Bronchial epithelial cell (primary cell): ENCODE results near the gene RNF145. TPM values are rescaled to one million over a fixed set of nuclear protein-coding genes. Genes with fewer than 3 reads are reported as not detected.
"Not testable (repeated sequence)": the region's sequence is repeated elsewhere in the genome, so short reads cannot be mapped to it uniquely, and the experiment has no call there.

Experiments
- DNase-seq: peaks from one replicate; pipeline ENCODE4 v3.0.0-alpha.2; 2010; ENCODE audit warnings: low read depth
- FAIRE-seq: peaks from 2 replicates; lab custom pipeline; 2011; peaks lifted over from hg19 to GRCh38; lab: Jason Lieb, UNC
- H3K27me3 ChIP-seq: 2 replicates; pipeline ENCODE4 v1.5.1; 2011; ENCODE audit warnings: low read length; ENCODE audit not compliant: control insufficient read depth, insufficient read depth
- H3K36me3 ChIP-seq: 2 replicates; pipeline ENCODE4 v1.5.1; 2011; ENCODE audit warnings: low read length; ENCODE audit not compliant: control insufficient read depth, insufficient read depth
- H3K4me3 ChIP-seq: 2 replicates; pipeline ENCODE4 v1.5.1; 2011; ENCODE audit warnings: mild to moderate bottlenecking, low read depth, low read length, control low read depth
- total RNA-seq: library from RNA; depleted of rRNA; stranded (reverse); fragments of >200 nt; gene quantifications from 2 replicates; pipeline ENCODE4 v1.2.1, GENCODE V29; 2014
- TF ChIP-seq, protein P1 (sequence below): IDR thresholded peaks from 2 replicates; pipeline ENCODE4 v1.5.1; 2011; ENCODE audit warnings: mild to moderate bottlenecking, moderate library complexity, low read length, control low read depth, inconsistent platforms; ENCODE audit not compliant: insufficient read depth, severe bottlenecking

The RNF145 gene
- total RNA-seq, 1 donor from 2014 or later: 84.2 TPM

GRCh38 chr5:159130871-159131270 is 78.5 kb downstream of the RNF145 start:
- TF ChIP-seq, protein P1, sequence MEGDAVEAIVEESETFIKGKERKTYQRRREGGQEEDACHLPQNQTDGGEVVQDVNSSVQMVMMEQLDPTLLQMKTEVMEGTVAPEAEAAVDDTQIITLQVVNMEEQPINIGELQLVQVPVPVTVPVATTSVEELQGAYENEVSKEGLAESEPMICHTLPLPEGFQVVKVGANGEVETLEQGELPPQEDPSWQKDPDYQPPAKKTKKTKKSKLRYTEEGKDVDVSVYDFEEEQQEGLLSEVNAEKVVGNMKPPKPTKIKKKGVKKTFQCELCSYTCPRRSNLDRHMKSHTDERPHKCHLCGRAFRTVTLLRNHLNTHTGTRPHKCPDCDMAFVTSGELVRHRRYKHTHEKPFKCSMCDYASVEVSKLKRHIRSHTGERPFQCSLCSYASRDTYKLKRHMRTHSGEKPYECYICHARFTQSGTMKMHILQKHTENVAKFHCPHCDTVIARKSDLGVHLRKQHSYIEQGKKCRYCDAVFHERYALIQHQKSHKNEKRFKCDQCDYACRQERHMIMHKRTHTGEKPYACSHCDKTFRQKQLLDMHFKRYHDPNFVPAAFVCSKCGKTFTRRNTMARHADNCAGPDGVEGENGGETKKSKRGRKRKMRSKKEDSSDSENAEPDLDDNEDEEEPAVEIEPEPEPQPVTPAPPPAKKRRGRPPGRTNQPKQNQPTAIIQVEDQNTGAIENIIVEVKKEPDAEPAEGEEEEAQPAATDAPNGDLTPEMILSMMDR: no peak
- no peak for DNase-seq
- Histone ChIP-seq H3K4me3 (no peak overlapping the region), H3K36me3 (no peaks in the 10 kb centered on the region), H3K27me3 (peaks cover 3% of the 10 kb centered on the region)
- no peak for FAIRE-seq

DNA sequence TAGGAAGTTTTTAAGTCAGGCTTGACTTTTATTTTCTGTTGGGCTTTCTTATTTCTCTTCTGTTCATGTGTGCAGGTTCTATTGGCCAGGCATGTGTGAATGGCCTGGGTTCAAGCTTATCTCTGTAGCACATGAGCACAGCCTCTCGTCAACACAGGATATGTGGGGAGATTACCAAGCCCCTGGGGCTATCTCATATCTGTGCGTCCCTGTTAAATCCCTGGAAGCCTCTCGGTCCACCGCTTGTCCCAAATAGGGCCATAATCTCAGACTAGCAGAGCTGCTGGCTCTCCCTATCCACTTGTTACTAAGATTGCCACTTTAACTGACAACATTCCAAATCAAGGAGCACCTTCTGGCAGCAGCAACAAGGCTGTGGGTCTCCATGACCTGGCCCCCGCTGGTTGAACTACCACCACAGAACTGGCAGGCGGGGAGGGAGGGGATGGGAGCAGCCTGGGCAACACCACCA is 81.2 kb downstream of the RNF145 start:
- FAIRE-seq (no peak), DNase-seq (no peak)
- H3K4me3 ChIP-seq: no peak overlapping the region
- no peaks in the 10 kb centered on the region for H3K36me3 ChIP-seq
- TF ChIP-seq, protein P1: no peak
- H3K27me3 ChIP-seq: peaks cover 3% of the 10 kb centered on the region

GRCh38 chr5:159123700-159124099 is 85.7 kb downstream of the RNF145 start:
- no peak for FAIRE-seq
- TF ChIP-seq, protein P1: no peak
- Histone ChIP-seq H3K36me3 (no peaks in the 10 kb centered on the region), H3K4me3 (no peak overlapping the region), H3K27me3 (no peaks in the 10 kb centered on the region)
- no peak for DNase-seq

- no peak for FAIRE-seq
Measured at GRCh38 chr5:159123189-159123588, 86.2 kb downstream of the RNF145 start.

GRCh38 chr5:159121061-159121460 is 88.3 kb downstream of the RNF145 start:
- TF ChIP-seq, protein P1: no peak
- no peak for FAIRE-seq
- DNase-seq: no peak
- Histone ChIP-seq H3K27me3 (no peaks in the 10 kb centered on the region), H3K36me3 (no peaks in the 10 kb centered on the region), H3K4me3 (no peak overlapping the region)

More at GRCh38 chr5:159123189-159123588, 86.2 kb downstream of the RNF145 start:
- DNase-seq: no peak
- Histone ChIP-seq H3K4me3 (no peak overlapping the region), H3K27me3 (no peaks in the 10 kb centered on the region), H3K36me3 (no peaks in the 10 kb centered on the region)
- TF ChIP-seq, protein P1: no peak

GRCh38 chr5:159120446-159120845 is 88.9 kb downstream of the RNF145 start:
- H3K36me3 ChIP-seq: no peaks in the 10 kb centered on the region
- TF ChIP-seq, protein P1: no peak
- no peak overlapping the region for H3K4me3 ChIP-seq
- DNase-seq (no peak), FAIRE-seq (no peak)
- H3K27me3 ChIP-seq: no peaks in the 10 kb centered on the region

DNA sequence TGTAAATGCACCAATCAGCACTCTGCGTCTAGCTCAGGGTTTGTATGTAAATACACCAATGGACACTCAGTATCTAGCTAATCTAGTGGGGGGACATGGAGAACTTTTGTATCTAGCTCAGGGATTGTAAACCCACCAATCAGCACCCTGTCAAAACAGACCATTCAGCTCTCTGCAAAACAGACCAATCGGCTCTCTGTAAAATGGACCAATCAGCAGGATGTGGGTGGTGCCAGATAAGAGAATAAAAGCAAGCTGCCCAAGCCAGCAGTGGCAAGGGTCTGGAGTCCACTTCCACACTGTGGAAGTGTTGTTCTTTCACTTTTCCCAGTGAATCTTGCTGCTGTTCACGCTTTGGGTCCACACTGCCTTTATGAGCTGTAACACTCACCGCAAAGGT is 89.5 kb downstream of the RNF145 start:
- not testable (repeated sequence) for FAIRE-seq, H3K27me3 ChIP-seq, DNase-seq

GRCh38 chr5:159118958-159119659 is 90.2 kb downstream of the RNF145 start:
- not testable (repeated sequence) for H3K27me3 ChIP-seq, DNase-seq, H3K4me3 ChIP-seq, H3K36me3 ChIP-seq, FAIRE-seq

More for the DNA sequence above, 89.5 kb downstream of the RNF145 start:
- not testable (repeated sequence) for H3K36me3 ChIP-seq, H3K4me3 ChIP-seq
